Stimulated activated CD4-positive, alpha-beta T cell treated with anti-CD3 and anti-CD28 coated beads, Interleukin-2, amount 100 ng/mL, for 4 hours (primary cell): ENCODE results near the gene ZFAND2B.
"Not testable (repeated sequence)": the region's sequence is repeated elsewhere in the genome, so short reads cannot be mapped to it uniquely, and the experiment has no call there.

ENCODE experiments used
- DNase-seq: peaks from one replicate; pipeline ENCODE4 v3.0.0-alpha.2; 2020; ENCODE audit warnings: low read depth

Gene ZFAND2B

GRCh38 chr2:219175928-219176817, 30.4 kb upstream of the ZFAND2B start:
- DNase-seq: no peak

- peak; percentile 80 for DNase-seq
Observed at GRCh38 chr2:219176818-219177551, 29.6 kb upstream of the ZFAND2B start, which contains the start of gene CNPPD1. Gene CNPPD1 (minus strand): TSS chr2:219176925. CDS start chr2:219176828, 97 bp downstream.

DNA sequence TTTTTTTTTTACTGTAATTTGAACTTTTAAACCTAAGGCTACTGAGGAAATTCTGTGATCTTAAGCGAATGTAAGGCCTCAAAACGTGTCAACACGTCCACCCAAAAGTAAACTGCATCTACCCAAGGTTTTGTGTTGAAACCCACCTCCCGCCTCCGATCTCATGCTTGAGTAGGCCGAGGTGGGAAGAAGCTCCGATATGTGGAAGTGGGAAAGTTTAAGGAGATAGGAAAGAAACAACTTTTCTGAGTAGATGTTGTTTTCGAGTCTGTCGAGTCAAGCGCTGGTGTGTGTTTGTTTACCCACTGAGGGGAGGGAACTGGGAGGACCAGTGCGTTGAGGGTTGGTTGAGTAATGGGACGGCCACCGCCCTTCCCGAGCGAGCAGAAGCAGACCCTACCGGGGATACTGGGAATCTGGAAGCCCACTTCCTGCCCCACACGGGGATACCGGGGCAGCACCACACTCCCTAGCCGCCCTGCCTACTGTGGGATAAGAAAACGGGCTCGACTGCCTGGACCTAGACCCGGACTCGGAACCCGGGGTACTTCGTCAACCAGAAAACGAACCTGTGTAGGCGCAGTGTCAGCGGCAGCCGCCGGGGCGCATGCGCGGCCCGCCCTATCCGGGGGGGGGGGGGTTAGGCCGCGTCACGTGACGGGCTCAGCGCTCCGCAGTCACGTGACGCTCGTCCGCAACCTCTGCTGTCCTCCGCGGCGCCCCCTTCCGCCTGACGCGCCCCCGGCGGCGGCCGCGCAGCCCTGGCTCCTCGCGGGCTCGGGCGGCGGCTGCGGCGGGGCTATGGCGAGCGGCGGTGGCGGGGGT, 28.8 kb upstream of the ZFAND2B start, which contains the start of gene RETREG2:
TSS of gene RETREG2 (plus strand) at position 724 of the 825 bp plus-strand sequence. CDS start at position 802, 78 bp downstream.
- peak; percentile 64 for DNase-seq

- peak; percentile 11 for DNase-seq
Observed at GRCh38 chr2:219178377-219179175, 28.0 kb upstream of the ZFAND2B start.

DNA sequence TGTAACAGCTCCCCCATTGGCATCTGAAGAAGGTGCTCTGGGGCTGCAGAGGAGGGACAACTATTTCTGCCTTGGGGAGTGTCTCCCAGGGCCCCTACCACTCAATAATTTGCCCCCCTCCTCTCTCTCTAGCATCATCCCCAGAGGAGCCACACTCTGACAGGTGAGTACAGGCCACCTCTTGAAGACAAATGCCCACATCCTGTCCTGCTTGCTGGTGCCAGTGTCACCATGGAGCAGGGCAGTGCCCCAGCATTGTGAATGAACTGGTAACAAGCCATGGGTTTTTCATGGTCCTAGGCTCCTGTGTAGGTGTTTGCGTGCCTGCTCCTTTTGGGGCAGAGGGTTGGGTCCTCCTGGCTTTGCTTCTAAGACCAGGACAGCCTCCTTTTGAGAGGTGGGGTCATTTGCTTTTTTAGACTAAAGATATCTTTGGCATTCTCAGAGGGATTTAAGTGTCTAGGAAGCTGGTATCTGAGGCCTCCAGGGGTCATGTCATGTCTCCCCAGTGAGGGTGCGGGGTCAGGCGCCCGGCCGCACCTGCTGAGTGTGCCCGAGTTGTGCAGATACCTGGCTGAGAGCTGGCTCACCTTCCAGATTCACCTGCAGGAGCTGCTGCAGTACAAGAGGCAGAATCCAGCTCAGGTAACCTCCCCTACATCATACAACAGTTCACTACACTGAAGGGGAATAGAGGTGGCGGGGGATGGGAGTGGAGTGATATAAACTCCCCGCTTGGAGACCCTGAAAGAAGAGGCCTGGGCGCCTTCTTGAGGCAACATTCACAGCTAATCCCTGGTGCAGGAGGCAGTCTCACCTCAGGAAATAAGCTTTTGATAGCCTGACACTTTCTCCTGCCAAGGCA, 26.7 kb upstream of the ZFAND2B start:
- no peak for DNase-seq

DNA sequence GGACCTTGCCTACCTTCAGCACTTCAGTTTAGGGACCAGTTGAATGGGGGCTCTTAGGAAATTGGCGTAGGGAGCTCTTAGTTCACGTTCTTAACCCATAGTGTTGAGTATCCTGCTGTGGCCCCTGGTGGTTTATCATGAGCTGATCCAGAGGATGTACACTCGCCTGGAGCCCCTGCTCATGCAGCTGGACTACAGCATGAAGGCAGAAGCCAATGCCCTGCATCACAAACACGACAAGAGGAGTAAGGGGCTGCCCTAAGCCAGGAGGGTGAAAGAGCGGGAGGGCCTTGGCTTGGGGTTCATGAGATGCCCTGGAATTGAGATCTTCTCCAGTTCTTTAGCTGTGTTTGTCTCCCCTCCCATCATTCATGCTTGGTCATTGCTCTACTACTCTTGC, 25.6 kb upstream of the ZFAND2B start:
- no peak for DNase-seq

DNA sequence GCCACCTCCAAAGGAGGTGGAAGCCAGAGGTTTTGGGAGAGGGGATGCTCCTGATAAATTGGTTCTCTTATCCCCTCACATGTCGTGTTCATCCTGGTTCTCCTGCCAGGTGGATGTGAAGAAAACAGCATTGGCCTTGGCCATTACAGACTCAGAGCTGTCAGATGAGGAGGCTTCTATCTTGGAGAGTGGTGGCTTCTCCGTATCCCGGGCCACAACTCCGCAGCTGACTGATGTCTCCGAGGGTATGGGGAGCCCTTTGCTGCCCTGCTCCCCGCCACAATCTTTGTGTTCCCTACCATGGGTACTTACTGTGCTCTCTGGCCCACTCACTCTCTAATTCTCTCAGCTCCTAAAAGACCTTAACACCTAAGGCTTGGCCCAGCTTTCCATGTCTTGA, 25.1 kb upstream of the ZFAND2B start:
- no peak for DNase-seq

- DNase-seq: no peak
Observed at GRCh38 chr2:219182331-219183150, 24.0 kb upstream of the ZFAND2B start.

DNA sequence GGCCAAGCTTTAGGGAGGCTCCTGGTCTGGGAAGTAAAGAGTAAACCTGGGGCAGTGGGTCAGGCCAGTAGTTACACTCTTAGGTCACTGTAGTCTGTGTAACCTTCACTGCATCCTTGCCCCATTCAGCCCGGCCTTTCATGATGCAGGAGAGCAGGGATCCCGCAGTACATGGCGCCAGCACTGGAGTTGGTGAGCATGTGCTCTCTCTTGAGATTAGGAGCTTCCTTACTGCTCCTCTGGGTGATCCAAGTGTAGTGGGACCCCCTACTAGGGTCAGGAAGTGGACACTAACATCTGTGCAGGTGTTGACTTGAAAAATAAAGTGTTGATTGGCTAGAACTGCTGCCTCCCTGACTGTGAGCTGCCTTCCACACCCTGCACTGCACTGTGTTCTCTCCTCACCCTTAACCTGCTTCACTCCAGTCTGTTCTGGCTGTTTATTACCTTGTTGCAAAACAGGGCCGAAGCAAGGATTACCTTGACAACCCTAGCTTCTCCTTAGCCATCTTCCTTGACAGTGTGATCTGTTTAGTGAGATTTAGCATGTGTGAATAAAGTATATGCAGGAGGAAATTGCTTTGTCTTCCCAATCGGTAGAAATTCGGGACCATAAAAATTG, 23.3 kb upstream of the ZFAND2B start:
- no peak for DNase-seq

- DNase-seq: no peak
Observed at GRCh38 chr2:219184121-219184520, 22.5 kb upstream of the ZFAND2B start.

DNA sequence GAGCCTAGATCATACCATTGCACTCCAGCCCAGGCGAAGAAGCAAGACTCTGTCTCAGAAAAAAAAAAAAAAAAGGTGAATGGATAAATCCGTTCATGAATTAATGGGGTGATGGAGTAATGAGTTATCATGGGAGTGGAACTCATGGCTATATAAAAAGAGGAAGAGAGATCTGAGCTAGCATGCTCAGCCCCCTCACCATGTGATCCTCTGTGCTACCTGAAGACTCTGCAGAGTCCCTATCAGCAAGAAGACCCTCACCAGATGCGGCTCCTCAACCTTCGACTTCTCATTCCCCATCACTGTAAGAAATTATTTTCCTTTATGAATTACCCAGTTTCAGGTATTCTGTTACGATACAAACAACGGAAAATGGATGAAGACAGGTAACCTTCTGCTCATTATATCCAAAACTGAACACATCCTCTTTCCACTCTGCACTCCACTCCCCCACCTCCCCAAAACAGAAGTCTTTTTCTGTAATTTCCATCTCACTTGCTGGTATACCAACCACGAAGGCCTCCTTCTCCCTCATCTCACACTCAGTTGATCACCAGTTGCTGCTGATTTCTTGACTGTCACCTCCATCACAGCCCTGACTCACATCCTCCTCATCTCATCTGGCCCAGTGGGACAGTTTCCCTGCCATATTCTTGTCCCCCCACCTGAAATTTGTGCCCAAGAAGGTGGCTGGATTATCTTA, 19.7 kb upstream of the ZFAND2B start:
- no peak for DNase-seq

- no peak for DNase-seq
Observed at GRCh38 chr2:219197388-219197787, 9.2 kb upstream of the ZFAND2B start.

GRCh38 chr2:219198974-219199373, 7.6 kb upstream of the ZFAND2B start:
- DNase-seq: no peak

GRCh38 chr2:219199470-219200211, 6.9 kb upstream of the ZFAND2B start:
- no peak for DNase-seq

DNA sequence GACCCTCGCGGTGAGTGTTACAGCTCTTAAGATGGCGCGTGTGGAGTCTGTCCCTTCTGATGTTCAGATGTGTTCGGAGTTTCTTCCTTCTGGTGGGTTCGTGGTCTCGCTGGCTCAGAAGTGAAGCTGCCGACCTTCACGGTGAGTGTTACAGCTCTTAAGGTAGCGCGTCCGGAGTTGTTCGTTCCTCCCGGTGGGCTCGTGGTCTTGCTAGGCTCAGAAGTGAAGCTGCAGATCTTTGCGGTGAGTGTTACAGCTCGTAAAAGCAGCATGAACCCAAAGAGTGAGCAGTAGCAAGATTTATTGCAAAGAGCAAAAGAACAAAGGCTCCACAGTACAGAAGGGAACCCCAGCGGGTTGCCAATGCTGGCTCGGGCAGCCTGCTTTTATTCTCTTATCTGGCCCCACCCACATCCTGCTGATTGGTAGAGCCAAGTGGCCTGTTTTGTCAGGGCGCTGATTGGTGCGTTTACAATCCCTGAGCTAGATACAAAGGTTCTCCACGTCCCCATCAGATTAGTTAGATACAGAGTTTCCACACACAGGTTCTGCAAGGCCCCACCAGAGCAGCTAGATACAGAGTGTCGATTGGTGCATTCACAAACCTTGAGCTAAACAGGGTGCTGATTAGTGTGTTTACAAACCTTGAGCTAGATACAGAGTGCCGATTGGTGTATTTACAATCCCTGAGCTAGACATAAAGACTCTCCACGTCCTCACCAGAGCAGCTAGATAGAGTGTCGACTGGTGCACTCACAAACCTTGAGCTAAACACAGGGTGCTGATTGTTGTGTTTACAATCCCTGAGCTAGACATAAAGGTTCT, 5.9 kb upstream of the ZFAND2B start:
- not testable (repeated sequence) for DNase-seq

GRCh38 chr2:219201331-219201730, 5.3 kb upstream of the ZFAND2B start:
- DNase-seq: not testable (repeated sequence)
